Hematopoietic multipotent progenitor cell treated with erythropoietin and hydrocortisone succinate and interleukin-3 and kit ligand, for 6 days (in vitro differentiated cells): ENCODE results near the gene PEMT.
"Not testable (repeated sequence)": the region's sequence is repeated elsewhere in the genome, so short reads cannot be mapped to it uniquely, and the experiment has no call there.

ENCODE experiments used
- DNase-seq: peaks from one replicate; pipeline ENCODE4 v3.0.0-alpha.2; 2015

PEMT gene

DNA sequence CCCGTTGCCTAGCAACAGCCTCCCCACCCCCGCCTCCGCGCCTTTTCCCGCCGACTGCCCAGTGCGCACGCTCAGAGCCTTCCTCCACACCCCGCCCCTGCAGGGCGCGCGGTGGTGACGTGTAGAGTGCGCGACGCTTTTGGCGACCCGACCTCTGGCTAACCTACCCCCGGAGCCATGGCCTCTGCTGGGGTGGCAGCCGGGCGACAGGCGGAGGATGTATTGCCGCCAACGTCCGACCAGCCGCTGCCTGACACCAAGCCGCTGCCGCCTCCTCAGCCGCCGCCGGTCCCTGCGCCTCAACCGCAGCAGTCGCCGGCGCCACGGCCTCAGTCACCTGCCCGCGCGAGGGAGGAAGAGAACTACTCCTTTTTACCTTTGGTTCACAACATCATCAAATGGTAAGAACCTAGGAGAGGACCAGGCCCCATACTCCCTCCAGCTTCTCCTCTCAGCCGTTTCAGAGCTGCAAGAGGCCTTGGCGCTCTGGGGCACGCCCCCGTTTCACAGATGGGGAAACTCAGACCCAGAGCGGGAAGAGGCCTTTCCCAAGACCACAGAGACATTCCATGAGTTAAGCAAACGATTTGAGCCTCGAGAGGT lies 114.5 kb downstream of the PEMT start, which contains the start of gene MED9:
Gene MED9 (plus strand): TSS at position 136 of the 603 bp plus-strand sequence. CDS start 42 bp downstream, at position 178.
- DNase-seq, result peak; percentile 97

DNA sequence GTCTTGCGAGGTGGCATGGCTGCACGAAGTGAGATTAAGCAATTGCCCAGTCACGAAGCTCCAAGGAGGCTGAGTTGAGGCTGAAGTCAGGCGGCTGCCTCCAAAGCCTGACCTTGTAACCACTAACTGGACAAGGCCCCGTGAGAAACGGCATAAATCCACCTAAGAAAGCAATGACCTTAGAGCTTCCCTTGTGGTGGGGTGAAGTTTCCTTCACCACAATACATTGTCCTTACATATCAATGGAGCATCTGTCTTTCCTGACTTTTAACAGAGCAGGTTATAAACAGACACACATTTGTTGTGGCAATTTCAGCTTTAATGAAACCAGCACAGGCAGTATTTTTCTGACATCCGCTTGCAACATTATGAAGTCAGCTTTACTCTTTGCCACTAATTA lies 117.2 kb downstream of the PEMT start:
- DNase-seq, result no peak

DNA sequence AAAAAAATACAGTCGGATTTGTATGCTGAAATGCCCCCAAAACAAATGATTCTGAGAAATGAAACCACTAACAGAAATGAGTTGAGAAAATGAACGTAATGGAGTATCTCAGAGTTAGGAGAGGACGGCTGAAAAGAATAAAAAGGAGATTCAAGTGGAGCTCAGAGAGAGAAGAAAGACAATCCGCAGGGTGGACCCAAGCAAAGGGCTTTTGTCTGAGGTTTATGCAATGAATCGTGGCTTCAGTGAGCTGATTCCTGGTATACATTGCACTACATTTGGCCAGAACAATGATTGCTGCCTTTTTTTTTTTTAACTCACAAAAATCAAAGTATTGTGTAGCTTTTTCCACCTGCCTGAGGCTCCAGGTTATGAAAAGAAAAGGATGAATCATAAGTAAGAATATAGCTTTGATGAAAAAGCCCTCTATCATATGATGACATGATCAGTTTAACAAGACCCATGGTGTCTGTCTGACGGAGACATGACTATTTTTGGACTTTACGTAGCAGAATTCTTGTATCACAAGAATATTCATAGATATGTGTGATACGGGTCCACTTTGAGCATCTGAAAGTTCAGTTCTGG lies 119.1 kb downstream of the PEMT start:
- DNase-seq, result no peak

DNA sequence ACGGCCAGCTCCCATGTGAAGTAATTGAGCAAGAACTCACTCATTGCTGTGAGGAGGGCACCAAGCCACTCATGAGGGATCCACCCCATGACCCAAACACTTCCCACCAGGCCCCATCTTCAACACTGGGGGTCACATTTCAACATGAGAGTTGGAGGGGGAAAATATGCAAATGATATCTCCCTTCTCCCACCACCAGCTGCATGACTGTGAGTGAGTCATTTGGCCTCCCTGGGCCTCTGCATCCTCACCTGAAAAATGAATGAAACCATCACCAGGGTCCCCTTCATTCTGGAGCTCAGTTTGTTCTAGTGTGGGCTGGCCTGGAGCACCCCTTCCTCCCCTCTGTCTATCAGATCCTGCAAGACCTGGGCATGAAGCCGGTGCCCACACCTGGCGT lies 121.5 kb downstream of the PEMT start:
- DNase-seq, result no peak

DNA sequence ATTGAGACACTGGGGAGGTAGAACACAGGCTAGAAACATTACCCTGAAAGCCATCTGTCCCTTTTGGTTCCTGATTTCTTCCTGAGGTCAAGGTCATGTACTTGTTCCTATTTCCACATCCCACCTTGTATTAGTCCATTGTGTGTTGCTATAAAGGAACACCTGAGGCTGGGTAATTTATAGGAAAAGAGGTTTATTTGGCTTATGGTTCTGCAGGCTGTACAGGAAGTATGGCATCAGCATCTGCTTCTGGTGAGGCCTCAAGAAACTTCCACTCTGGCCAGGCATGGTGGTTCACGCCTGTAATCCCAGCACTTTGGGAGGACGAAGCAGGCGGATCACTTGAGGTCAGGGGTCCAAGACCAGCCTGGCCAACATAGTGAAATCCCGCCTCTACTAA lies 122.2 kb downstream of the PEMT start:
- DNase-seq, result no peak

DNA sequence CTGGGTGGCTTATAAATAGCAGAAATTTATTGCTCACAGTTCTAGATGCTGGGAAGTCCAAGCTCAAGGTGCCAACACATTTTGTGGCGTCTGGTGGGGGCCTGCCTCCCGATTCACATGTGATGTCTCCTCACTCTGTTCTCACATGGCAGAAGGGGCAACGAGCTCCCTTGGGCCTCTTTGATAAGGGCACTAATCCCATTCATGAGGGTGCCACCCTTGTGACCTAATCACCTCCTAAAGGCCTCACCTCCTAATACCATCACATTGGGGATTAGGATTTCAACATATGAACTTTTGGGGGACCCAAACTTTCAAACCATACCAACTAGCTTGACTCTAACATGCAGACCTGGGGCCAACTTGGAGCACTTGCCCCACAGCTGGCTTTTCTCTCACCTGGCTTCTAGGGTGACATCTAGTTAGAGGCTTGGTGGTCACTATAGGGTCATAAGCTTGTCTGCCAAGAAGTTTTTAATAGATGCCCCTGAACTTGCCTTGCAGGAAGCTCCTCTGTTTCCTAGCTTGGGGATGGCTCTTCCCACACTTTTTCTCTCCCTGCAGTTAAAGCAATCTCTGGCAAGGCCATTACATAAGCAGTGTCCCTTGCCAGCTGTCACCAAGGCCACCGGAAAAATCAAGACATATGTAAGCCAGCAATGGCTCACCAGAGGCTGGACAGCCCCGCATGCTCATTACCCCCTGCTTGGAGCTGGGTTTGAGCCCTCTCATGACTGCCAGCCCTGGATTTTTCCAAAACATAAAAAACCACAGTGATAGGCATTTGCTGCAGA lies 123.1 kb downstream of the PEMT start:
- no peak for DNase-seq

DNA sequence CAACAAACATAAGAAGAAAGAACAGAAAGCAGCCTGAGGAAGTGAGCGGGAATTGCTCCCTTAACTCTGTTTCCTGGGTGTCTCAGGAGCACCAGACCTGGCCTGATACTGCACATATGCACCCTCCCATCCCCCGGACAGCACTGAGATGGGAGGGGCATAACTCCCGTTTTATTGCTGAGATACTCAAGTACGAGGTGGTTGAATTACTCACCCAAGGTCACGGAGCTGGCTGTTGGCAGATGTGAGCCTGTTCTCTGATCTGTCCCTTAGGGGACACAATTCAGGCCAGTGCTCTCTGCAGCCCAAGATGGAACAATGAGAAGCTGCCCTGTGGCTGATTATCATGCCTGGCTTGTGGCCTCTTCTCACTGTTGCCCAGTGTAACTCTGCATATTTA lies 123.8 kb downstream of the PEMT start:
- DNase-seq, result no peak

DNA sequence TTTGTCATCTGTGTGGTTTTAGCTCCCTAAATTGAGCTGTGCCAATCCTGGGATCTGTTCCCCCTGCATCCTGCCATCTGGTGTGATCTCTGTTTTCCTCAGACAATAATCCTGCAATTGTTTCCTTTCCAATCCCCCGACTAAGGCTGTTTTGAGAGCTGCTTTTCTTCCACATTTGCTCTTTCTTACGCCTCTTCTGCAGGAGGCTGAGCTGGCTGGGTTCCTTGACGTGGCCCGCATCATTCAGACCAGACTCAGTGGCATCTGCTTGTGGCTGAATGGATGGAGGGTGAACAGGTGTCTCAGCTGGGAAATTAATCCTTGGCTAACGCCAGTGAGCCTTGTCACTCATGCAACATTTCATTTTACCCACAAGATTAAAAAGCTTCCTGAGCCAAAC lies 124.5 kb downstream of the PEMT start:
- no peak for DNase-seq

DNA sequence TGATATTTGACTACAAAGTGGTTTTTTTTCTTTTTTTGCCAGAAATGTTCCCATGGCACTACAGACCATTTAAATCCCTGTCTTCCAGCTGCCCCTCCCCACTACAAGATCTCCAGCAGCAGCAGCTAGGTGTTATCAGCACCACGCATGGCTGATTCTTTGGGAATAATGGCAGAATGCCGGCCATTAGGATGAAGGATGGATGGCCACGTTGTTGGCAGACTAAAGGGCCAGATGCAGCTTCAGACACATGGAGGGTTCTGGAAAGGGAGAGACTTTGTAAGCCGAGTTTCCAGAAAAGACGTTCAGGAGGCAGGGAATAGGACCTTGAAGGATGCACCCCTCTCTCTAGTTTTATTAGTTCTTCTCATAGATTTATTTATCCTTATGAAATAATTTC lies 125.0 kb downstream of the PEMT start:
- no peak for DNase-seq

DNA sequence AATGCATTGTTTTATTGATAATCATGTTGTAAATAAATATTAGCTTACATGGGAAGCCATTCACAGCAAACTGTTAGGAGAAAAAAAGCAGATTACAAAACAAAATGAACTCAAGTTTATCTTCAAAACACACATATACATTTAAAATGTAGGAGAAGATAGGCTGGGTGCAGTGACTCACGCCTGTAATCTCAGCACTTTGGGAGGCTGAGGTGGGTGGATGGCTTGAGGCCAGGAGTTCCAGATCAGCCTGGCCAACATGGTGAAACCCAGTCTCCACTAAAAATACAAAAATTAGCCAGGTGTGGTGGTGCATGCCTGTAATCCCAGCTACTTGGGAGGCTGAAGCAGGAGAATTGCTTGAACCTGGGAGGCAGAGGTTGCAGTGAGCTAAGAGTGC lies 125.6 kb downstream of the PEMT start:
- not testable (repeated sequence) for DNase-seq

DNA sequence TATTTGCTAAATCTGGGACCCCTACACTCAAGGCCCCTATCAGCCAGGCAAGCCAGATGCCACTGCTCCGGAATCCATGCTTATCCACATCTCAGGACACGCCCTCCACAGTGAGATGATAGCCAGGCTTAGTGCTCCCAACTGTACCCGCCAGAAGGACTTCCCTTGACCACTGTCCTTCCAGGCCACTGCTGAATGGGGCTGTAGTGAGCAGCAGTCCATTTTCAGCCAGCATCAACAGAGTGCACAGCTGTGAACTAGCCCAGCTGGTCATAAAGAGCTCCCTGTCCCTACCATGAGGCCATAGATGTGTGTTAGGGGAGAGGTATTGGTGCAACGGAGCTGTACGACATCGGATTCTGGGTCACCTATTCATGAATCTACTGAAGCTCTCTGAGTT lies 127.7 kb downstream of the PEMT start:
- no peak for DNase-seq

DNA sequence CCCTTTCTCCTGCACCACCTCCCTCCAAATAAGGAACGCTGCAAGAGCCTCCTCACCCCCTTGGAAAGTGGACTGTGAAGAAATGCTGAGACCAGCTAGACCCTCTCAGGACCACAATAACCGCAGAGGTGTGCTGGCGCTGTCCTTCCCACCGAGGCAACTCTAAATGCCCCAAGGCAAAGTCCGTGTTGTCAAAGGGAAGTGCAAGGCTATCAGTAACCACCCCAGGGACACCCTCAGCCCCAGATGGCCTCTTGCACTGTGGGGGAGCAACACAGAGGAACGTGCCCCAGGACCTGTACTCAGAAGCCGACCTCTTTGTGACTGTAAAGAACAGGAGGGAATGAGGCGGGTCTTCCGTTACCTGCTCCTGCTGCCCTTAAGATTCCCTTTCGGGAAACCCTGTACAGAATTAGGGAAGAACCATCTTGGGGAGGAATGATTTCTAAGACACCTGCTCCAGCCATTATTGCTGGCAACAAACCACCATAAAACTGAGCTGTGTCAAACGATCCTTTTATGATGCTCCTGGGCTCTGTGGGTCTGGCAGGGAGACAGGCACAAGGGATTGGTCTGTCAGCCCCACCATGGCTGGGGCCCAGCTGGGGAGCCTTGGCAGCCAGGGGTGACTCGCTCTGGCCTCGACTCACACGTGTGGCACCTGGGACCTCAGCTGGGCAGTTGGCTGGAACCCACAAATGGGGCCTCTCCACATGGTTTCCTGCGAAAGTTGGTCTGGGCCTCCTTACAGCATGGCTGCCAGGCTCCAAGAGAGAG lies 129.3 kb downstream of the PEMT start:
- DNase-seq, result no peak

DNA sequence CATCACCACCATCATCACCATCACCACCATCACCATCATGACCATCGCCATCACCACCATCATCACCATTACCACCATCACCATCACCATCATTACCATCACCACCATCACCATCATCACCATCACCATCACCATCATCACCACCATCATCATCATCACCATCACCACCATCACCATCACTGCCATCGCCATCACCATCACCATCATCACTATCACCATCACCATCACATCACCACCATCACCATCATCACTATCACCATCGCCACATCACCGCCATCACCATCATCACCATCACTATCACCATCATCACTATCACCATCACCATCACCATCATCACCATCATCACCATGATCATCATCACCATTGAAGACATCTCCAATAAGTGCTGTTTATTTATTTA lies 131.5 kb downstream of the PEMT start:
- no peak for DNase-seq

DNA sequence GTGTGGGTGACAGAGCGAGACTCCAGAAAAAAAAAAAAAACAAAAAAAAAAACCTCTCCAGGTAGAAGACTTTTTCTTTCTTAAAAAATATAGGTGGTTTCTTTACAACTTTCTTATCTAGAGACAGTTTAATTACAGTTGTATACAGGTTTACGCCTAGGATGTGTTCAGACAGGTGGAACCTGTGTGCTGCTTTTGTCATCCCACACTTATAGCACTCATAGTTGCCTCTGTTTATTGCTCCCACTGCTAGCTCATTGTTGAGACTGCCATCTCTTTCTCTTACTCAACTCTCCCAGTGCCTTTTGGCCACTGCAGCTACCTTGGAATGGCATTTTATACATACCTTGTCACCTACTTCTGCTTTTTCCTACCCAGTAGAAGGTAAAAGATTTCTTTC lies 133.8 kb downstream of the PEMT start:
- DNase-seq, result no peak

DNA sequence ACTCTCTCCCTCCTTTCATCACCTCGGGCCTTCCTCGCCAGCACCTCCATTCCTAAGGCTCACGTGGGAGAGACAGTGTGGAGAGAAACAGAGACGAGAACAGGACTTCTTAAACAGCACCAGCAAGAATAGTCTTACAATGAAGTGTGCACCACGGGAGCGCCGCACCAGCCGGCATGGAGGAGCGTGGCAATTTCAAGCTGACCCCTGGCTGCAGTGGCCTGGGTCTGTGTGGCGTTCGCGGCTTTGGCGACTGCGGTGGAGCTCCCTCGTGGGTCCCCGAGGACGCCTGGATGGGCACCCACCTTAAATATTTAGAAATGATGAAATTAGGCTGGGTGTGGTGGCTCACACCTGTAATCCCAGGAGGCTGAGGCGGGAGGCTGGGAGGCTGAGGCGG lies 135.3 kb downstream of the PEMT start:
- DNase-seq, result no peak
